Stimulated activated CD8-positive, alpha-beta memory T cell treated with anti-CD3 and anti-CD28 coated beads, Interleukin-4, amount 100 ng/mL, for 24 hours (primary cell): ENCODE measurements around the gene PAOX.
"Not testable (repeated sequence)": the region's sequence is repeated elsewhere in the genome, so short reads cannot be mapped to it uniquely, and the experiment has no call there.

ENCODE experiments used
- DNase-seq: peaks from one replicate; pipeline ENCODE4 v3.0.0-alpha.2; 2020; ENCODE audit warnings: low read depth

Gene PAOX

GRCh38 chr10:133364645-133365431 lies 14.2 kb upstream of the PAOX start:
- DNase-seq = no peak

- no peak for DNase-seq
Measured at GRCh38 chr10:133365461-133366129, 13.5 kb upstream of the PAOX start.

- no peak for DNase-seq
Measured at GRCh38 chr10:133366130-133366478, 13.0 kb upstream of the PAOX start.

GRCh38 chr10:133366751-133367150 lies 12.3 kb upstream of the PAOX start:
- no peak for DNase-seq

GRCh38 chr10:133367461-133367860 lies 11.6 kb upstream of the PAOX start:
- DNase-seq = not testable (repeated sequence)

GRCh38 chr10:133368153-133368552 lies 10.9 kb upstream of the PAOX start:
- DNase-seq = no peak

- no peak for DNase-seq
Measured at GRCh38 chr10:133370030-133370786, 8.9 kb upstream of the PAOX start.

GRCh38 chr10:133372507-133372906 lies 6.6 kb upstream of the PAOX start:
- no peak for DNase-seq

GRCh38 chr10:133373174-133374090 lies 5.6 kb upstream of the PAOX start, which contains the start of gene ECHS1:
Gene ECHS1 (minus strand): TSS chr10:133373354. CDS start chr10:133373333, 21 bp downstream.
- DNase-seq = peak; percentile 93

GRCh38 chr10:133375357-133376115 lies 3.5 kb upstream of the PAOX start:
- no peak for DNase-seq

- not testable (repeated sequence) for DNase-seq
Measured at GRCh38 chr10:133376183-133376582, 2.9 kb upstream of the PAOX start.

GRCh38 chr10:133377025-133377817 lies 1.8 kb upstream of the PAOX start:
- DNase-seq = no peak

- no peak for DNase-seq
Measured at GRCh38 chr10:133377818-133378250, 1.2 kb upstream of the PAOX start.

- DNase-seq = peak; percentile 48
Measured at GRCh38 chr10:133378251-133379096, 588 bp upstream of the PAOX start.

- no peak for DNase-seq
Measured at GRCh38 chr10:133379801-133380666, 972 bp downstream of the PAOX start.

- no peak for DNase-seq
Measured at GRCh38 chr10:133381036-133381435, 2.0 kb downstream of the PAOX start.

- no peak for DNase-seq
Measured at GRCh38 chr10:133383551-133383950, 4.5 kb downstream of the PAOX start.

GRCh38 chr10:133384071-133384470 lies 5.0 kb downstream of the PAOX start:
- DNase-seq = no peak
